Hematopoietic multipotent progenitor cell treated with erythropoietin and hydrocortisone succinate and interleukin-3 and kit ligand, for 6 days (in vitro differentiated cells): ENCODE data around the gene OVCH1.
"Not testable (repeated sequence)": the region's sequence is repeated elsewhere in the genome, so short reads cannot be mapped to it uniquely, and the experiment has no call there.

Source experiments
- DNase-seq: peaks from one replicate; pipeline ENCODE4 v3.0.0-alpha.2; 2015

The OVCH1 gene

DNA sequence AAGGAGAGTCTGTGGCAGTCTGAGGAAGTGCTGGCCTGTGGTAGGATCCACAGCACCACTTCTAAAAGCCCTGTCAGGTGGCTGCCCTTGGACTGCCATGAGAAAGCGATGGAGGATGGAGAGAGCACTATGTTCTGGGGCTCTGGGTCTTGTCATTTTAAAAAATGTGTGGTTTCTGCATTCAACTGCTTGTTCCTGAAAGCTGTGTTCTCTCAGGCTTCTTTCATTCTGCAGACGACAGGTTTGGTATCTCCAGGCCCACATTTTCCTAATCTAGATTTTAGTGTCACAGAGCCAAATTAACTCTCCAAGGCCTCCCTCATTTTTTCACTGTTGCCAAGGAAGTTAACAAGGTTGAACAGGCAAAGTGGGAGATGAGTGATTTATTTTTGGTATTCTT, 10.5 kb downstream of the OVCH1 start:
- no peak for DNase-seq

DNA sequence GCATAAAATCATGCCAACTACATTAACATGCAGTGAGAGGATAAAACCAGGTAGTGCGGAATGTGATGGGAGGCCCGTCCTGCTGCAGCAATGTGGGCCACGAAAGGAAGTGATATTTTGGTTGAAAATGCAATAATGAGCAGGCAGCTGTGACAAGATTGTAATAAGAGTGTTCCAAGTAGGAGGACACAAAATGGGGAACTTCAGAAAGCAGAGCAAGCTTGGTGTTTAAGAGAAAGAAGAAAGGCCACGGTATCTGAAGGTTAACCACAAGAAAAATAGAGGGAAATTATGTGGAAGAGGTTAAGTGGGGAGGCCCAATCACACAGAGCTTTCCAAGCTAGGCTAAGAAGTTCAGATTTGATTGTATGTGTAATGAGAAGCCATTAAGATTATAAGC, 34.3 kb downstream of the OVCH1 start:
- peak; percentile 4 for DNase-seq

DNA sequence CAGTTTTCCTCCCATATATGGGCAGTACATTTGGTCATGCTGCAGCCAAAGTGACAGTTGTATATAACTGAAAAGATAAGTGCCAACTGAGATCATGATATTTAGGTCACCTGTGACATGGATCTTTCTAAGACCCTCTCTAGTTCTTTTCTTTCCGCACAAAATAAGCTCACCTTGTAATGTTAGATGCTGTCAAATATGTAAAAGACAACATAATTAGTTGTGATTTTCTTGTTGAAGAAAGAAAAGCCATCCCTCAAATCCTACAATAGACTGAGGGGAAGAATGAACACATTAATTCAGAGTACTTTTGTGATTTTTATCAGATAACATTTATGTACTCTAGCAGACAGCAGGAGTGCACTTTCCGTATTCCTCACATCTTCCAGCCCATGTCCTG, 37.4 kb downstream of the OVCH1 start:
- DNase-seq, result no peak

- no peak for DNase-seq
Observed at GRCh38 chr12:29455087-29455486, 42.4 kb downstream of the OVCH1 start.

GRCh38 chr12:29451888-29452287, 45.6 kb downstream of the OVCH1 start:
- no peak for DNase-seq

DNA sequence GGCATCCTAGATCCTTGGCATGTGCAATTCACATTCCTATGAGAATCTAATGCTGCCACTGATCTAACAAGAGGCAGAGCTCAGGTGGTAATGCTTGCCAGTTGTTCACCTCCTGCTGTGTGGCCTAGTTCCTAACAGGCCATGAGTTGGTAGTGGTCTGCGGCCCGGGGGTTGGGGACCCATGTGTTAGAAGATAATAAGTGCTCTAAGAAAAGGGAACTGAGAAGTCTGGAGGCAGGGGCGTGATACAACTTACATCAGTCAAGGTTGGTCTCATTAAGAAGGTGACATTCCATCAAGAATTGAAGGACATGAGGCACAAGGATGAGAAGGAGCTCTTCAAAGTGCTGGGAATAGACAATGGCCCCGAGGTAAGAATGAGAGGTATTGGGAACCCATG, 49.3 kb downstream of the OVCH1 start:
- DNase-seq, result no peak

DNA sequence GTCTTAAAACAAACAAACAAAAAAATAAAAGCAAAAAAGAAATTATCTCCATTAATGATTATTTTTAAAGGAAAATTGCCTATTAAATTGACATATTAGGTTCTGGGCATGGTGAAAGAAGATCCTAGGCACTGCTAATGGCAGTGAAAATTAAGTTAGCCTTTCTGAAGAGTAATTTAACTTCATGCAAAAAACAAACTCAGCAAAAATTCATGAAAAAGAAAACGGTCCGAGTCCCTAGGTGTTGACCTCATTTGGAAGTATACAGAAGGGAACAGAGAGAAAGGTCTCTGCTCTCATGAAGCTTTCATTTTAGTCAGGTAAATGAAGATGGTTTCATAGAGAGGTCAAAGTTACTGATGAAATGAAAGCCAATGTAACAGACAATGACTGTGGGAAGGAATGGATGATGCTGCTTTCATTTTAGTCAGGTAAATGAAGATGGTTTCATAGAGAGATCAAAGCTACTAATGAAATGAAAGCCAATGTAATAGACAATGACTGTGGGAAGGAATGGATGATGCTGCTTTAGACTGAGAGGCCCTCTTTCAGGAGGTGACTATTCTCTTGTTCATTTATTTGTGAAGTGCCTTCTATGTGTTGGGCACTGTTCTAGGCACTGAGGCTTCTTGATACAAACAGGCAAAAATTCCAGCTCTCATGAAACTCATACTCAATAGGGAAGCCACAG, 50.1 kb downstream of the OVCH1 start:
- DNase-seq, result no peak

DNA sequence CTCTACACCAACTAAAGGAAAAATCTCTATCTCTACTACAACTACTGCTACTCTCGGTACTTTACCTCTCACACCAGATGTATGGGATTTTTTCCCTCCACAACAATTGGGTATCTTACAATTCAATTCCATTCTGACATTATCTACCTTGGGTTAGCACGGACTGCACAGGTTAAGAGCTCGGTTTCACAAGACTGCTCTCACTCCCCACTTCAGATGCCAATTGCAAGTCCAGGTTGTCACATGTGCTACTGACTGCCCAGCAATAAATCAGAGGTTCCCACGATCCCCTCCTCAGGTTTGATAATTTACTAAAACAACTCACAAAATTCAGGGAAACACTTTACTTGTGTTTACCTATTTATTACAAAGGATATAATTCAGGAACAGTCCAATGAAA, 58.0 kb downstream of the OVCH1 start:
- no peak for DNase-seq

GRCh38 chr12:29438752-29439408, 58.6 kb downstream of the OVCH1 start:
- no peak for DNase-seq

DNA sequence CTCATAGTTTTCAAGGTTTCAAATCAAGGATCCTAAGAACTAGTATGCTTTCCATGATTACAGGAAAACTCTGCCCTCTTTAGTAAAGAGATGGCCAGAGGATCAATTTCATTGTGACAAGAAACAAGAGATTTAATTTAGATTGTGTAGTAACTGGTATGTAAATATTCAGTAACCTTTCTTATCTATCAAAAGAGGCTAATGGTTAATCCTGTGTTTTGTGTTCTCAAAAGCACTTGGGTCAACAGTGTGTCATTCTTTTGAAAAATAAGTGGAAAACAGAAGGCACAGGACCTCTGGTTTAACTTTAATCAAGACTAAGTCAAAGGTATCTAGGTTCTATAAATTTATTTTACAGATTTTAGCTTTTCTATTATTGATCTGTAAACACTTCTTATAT, 59.9 kb downstream of the OVCH1 start:
- no peak for DNase-seq

GRCh38 chr12:29436815-29437214, 60.7 kb downstream of the OVCH1 start:
- not testable (repeated sequence) for DNase-seq

DNA sequence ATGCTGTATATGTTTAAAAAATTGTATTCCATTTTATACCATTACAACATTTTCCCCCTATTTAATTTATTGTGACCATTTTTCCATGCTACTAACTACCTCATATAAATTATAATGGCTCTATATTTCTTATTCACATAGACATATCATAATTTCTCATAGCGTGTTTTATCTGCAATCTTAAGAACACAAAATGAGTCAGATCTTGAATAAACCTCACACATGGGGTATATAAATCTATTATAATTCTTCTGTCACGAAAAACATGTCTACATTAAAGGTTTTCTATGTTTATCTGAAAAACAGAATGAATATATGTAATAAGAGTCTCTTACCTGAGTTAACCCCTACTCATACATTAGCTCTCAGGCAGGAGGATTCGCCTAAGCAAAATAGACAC, 66.0 kb downstream of the OVCH1 start:
- DNase-seq, result no peak

DNA sequence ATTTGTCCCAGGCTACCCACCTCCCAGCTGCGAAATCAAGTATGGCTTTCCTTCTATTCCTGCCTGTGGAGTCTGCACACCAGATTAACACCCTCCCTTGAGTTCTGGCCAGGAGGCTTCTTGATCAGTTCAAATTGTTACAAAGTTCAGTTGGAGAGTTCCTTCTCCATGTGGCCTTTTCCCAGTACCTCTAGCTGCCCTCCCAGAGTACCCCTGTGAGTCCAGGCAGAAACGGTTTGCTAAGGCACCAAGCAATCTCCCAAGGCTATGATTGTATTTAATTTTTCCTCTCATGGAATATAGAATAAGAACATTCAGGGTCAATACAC, 66.8 kb downstream of the OVCH1 start:
- no peak for DNase-seq

DNA sequence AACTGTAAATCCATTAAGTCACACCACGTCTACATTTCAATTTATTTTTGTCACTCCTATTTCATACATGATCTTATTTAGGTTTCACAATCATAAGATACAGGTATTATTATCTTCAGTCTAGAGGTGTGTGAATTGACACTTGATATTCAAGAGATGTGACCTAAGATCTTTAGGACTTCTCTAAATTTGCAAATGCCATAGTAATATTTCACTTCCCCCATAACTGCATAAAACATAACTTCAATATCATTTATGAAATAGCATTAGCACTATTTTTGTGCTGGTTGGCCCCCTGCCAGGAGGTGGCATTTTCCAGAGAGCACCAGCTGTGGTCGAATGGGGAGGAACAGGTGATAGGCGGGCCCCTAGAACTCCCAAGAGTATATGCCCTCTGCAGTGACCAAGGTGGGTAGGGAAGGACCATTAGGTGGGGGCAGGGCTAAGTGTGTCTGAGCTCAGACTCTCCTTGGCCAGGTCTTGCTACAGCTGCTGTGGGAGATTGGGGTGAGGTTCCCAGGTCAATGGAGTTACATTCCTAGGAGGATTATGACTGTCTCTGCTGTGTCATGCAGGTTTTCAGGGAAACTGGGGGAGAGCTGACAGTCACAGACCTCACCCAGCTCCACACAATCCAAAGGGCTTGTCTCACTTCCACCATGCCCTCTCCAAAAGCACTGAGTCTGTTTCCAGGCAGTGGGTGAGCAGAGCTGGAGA, 67.3 kb downstream of the OVCH1 start:
- DNase-seq, result no peak

GRCh38 chr12:29428633-29429032, 68.9 kb downstream of the OVCH1 start:
- peak; percentile 86 for DNase-seq

- peak; percentile 85 for DNase-seq
Observed at GRCh38 chr12:29427964-29428363, 69.5 kb downstream of the OVCH1 start.

GRCh38 chr12:29426498-29426897, 71.0 kb downstream of the OVCH1 start:
- DNase-seq, result no peak

GRCh38 chr12:29425722-29426121, 71.8 kb downstream of the OVCH1 start:
- no peak for DNase-seq

DNA sequence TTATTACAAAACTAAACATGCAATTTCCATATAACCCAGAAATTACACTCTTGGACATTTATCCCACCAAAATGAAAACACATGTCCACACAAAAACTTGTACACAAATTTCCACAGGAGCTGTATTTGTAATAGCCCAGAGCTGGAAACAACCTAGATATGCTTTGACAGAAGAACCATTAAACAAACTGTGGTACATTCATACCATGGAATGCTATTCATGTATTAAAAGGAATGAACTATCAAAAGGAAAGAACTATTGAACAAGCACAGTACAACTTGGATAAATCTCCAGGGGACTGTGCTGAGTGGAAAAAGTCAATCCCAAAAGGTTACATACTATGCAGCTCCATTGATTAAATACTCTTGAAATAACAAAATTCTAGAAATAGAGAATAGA, 80.7 kb downstream of the OVCH1 start:
- no peak for DNase-seq

DNA sequence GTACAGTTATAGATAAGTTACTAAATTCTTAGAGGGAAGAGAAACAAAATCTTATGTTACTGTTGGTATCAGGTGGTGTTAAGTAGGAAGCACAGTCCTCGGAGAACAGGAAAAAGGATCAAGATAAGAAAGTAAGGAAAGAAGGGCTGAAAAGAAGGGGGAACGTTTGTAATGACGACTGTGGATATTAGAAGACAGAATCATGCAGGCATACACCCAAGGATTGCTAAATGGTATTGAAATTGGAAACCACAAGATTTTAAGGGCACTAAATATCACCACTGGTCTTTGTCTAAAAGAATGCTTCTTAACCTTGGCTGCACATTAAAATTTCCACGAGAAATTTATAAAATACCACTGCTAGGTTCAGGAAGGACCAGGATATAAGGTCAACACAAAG, 82.4 kb downstream of the OVCH1 start:
- no peak for DNase-seq

GRCh38 chr12:29414368-29414767, 83.1 kb downstream of the OVCH1 start:
- no peak for DNase-seq

GRCh38 chr12:29405561-29405960, 91.9 kb downstream of the OVCH1 start:
- DNase-seq, result no peak

DNA sequence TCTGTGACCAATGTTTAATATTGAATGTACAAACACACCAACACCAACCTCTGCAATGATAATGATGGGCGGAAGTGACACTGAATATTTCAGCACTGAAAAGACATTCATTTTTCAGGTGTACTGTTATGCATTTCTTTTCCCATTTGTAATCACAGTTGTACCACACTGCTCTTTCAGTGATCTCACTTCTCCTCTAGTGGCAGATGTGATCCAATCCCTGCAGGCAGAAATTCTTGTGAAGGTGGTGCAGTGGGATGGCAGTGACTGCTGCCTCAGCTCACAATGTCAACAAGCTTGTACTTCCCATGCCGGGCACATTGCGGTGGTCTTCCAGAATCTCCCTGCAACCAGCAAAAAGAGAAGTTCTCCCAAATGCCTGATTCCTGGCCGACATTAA, 93.5 kb downstream of the OVCH1 start:
- DNase-seq, result no peak

- no peak for DNase-seq
Observed at GRCh38 chr12:29402437-29402836, 95.0 kb downstream of the OVCH1 start.

DNA sequence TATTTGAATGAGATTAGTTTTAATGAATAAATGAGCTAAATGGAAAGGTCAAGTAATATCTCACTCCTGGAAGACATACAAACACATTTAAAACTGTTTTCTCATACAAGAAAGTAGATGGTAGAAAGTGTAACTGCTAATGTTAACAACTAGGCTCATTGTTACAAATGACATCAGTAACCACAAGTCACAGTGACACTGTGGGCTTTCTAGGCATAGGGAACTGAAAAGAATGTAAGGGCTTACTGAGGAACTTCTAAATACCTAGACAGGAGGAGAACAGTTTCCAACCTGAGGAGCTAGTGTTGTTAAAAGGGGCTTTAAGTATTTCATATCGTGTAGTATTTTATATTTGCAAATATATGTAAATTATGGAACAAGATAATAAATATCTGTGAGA, 99.0 kb downstream of the OVCH1 start:
- DNase-seq, result no peak
